Dedifferentiated amniotic fluid mesenchymal stem cell (primary cell): ENCODE results near the gene MZT2A.
"Not testable (repeated sequence)": the region's sequence is repeated elsewhere in the genome, so short reads cannot be mapped to it uniquely, and the experiment has no call there.

ENCODE experiments used
- DNase-seq: peaks from one replicate; pipeline ENCODE4 v3.0.0-alpha.2; 2016; ENCODE audit errors: extremely low spot score

MZT2A gene

GRCh38 chr2:131520526-131520925, 28.3 kb upstream of the MZT2A start:
- no peak for DNase-seq

DNA sequence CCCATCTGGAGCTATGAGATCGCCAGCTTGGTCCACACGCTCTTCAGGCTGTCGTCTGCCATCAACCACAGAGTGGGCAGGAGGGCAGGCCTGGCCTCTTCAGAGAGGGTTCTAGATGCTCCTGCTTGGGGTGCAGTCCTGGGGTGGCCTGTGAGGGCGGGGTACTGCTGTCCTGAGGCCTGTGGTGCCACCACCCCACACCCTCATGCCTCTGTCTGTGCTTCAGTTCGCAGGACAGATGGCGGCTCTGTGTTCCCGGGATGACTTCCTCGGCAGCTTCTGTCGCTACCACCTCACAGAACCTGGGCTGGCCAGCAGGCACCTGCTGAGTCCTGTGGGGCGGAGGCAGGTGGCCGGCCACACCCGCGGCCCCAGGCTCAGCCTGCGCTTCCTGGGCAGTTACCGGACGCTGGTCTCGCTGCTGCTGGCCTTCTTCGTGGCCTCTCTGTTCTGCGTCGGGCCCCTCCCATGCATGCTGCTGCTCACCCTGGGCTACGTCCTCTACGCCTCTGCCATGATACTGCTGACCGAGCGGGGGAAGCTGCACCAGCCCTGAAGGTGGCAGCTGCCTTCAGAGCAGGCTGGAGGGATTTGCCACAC, 27.8 kb upstream of the MZT2A start:
- not testable (repeated sequence) for DNase-seq

DNA sequence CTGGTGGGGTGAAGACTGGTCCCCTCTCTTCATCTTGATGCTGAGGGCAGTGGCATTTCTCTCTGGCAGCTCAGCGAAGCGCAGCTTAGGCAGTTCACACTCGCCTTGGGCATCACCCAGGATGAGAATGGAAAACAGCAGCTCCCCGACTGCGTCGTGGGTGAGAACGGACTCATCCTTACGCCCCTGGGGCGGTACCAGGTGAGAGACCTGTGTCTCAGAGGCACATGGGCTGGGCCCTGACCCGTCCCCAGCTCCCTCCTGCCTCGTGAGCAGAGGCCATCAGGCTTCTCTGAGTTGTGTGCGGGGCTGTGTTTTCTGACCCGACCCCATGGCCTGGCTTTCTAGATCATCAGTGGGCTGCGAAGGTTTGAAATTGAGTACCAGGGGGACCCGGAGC, 27.3 kb upstream of the MZT2A start:
- no peak for DNase-seq

DNA sequence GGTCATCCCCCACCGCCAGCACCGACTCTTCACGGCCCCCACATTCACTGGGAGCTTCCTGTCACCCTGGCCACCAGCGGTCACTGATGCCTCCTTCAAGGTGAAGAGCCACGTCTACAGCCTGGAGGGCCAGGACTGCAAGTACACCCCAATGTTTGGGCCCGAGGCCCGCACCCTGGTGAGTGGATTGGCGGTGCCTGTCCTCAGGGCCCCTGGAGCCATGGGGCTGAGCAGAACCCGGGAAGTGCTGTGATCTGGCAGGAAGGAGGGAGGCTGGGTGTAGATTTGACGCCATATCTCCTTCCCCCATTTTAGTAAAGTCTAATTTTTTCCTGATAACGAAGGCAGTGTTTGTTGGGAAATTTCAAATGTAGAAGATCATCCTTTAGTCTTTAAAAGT, 26.3 kb upstream of the MZT2A start:
- DNase-seq, result not testable (repeated sequence)

- DNase-seq, result not testable (repeated sequence)
Observed at GRCh38 chr2:131517856-131518255, 25.7 kb upstream of the MZT2A start.

DNA sequence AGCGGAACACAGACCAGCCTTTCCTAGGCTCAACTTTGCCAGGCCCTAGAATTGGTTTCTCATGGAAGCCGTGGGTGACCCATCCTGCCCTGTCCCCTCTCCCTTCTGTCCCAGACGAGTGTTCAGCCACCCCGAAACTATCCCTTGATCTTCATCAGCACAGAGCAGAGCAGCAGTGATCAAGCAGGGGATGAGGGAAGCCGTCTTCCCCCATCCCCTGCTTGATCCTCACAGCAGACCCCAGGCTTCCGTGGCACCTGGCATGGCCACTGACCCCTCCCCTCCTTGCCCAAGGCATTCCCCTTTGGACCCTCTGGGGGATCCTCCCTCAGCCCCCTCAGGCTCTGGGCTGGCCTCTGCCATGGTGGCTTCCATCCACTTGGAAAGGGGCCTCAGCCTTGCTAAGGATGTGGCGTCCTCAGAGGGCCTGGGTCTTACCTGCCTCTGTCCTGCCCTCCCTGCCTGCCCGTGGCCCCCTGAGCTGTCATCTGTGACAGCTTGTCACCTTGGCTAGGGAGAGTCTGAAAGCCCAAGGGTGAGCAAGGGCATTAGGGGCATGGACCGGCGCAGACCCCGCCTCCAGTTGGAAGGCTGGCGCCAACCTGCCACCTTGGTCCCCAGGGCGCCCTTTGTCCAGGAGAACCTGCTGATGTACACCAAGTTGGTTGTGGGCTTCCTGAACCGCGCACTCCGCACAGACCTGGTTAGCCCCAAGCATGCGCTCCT, 25.1 kb upstream of the MZT2A start:
- no peak for DNase-seq

- not testable (repeated sequence) for DNase-seq
Observed at GRCh38 chr2:131516621-131517020, 24.4 kb upstream of the MZT2A start.

GRCh38 chr2:131516011-131516410, 23.8 kb upstream of the MZT2A start:
- no peak for DNase-seq

DNA sequence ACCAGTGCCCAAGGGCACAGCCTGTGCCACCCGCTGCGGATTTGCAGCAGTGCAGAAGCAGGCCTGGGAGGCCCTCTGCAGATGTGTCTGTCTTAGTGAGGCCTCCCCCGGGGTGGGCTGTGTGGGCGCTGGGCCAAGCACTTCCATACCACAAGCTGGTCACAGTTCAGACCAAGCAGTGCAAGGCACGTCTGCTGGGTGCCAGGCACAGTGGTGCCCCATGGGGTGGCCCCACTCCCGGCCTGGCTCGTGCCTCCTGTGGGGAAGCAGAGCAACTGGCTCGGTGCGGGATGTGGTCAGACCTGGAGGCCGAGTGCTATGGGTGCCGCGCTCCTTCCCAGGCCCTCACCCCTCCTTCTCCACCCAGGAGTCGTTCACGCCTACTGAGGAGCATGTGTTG, 23.0 kb upstream of the MZT2A start:
- DNase-seq, result not testable (repeated sequence)

GRCh38 chr2:131514408-131515166, 22.4 kb upstream of the MZT2A start:
- not testable (repeated sequence) for DNase-seq

DNA sequence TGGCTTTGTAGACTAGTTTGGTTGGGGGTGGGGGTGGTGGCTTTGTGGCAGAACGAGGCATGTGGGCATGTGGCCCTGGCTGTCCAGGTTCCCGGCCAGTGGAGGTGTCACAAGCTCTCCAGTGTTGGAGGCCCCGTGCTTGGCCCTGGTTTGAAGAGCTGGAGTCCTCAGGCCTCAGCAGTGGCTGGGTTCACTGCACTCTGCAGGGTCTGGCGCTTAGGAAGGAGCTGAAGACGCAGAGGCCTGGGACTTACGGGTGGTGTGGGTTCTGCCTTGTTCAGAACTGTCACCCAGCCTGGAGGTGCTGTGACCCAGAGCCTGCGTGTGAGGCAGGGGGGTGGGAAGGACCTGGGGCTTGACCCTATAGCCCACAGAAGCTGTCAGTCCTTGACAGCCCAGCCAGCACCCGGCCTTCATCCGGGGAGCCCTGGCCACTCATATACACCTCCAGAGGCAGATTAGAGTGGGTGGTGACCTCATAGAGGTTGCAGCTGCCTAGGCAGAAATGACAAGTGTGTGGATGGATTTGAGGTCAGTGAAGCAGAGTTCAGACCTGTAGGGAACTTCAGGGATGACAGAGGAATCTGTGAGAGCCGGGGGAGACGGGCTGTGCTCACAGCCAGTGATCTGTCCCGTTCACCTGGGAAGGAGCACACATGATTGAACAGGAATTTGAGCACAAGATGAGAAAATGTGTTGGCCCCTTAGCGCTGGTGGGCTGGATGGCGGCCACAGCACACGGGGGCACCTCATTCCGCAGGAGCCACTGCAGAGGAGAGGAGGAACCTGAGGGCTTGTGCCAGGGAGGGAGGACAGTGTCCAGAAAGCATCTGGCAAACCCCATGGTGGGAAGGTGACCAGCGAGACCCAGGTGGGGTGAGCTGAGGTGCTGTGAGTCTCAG, 20.0 kb upstream of the MZT2A start:
- not testable (repeated sequence) for DNase-seq

GRCh38 chr2:131511291-131511968, 19.2 kb upstream of the MZT2A start:
- not testable (repeated sequence) for DNase-seq

GRCh38 chr2:131509615-131510014, 17.4 kb upstream of the MZT2A start:
- DNase-seq, result no peak

GRCh38 chr2:131504082-131504750, 12.0 kb upstream of the MZT2A start:
- DNase-seq, result not testable (repeated sequence)

GRCh38 chr2:131503587-131503986, 11.4 kb upstream of the MZT2A start:
- not testable (repeated sequence) for DNase-seq

GRCh38 chr2:131498321-131498973, 6.2 kb upstream of the MZT2A start:
- DNase-seq, result not testable (repeated sequence)

DNA sequence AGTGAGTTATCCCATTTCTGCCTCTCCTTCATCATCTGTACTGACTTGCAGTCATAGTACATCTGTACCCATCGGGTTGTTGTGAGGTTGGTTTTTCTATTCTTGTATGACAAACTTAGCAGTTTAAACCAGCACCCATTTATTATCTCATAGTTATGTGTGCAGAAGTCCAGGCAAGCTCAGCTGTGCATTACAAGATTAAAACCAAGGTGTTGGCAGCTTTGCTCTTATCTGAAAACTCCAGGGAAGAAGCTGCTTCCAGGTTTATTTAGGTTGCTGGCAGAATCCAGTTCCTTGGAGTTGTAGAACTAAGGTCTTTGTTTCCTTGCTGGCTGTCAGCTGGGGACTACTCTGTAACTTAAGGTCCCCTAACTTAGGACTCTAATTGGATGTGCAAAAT, 3.3 kb upstream of the MZT2A start:
- not testable (repeated sequence) for DNase-seq

GRCh38 chr2:131493199-131493968, 1.2 kb upstream of the MZT2A start:
- no peak for DNase-seq
